HCEC 1CT (cell line): ENCODE data around the gene VAMP8.
"Not testable (repeated sequence)": the region's sequence is repeated elsewhere in the genome, so short reads cannot be mapped to it uniquely, and the experiment has no call there.

ENCODE experiments used
- DNase-seq: peaks from one replicate; pipeline ENCODE4 v3.0.0-alpha.2; 2017

The VAMP8 gene

DNA sequence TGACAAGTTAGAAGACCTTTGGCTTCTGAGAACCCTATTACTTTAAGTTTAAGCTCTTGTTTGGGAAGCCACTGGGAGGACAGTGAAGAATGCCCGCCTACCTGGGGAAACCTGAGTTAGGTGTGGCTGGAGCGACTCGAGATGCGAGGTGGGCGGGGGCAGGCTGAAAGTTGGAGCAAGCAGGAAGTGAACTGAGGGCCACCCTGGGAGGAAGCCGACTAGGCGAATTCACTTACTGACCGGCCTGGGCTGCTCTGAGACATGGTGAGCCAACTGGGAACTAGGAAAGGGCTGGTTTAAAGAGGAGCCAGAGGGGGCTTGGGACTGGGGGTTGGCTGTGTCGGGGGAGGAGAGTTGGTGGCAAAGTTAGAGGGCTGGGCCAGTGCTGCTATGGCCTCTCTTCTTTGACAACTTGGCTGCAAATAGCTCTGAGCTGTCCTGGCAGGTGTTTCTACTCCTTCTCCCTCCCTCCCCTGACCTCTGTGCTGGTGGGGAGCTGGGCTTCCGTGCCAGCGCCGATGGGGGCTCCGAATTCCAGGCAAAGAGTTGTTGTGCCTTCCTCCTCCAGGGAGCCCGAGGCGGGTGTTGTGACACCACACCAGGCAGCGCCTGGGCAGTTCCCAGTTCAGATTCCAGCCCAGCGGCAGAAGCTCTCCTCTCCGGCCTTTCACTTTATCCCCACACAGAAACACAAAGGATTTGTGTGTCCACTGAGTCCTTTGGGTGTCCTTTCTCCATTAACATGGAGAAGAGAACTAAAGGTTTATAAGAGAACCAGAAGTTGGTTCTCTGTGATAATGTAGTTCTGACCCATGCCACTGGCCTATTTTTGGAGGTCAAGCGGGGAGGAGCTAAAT lies at the start of gene VAMP8:
Gene VAMP8, plus strand, starts transcription at position 201 of the 857 bp plus-strand sequence. Its CDS starts 61 bp downstream, at position 262.
- DNase-seq: no peak

DNA sequence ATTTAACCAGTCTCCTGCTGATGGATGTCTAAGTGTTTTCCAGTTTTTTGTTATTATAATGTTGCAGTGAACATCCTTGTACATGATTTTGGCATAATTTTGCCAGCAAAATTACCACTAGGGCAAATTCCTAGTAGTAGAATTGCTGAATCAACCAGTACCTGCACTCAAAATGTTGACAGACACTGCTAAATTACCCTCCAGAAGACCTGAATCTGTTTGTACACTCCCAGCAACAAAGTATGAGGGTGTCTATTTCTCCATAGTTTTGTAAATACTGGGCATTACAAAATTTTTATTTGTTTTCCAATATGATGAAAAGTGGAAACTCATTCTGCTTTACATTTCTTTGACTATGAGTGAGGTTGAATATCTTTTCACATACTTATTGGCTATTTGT lies 49.6 kb upstream of the VAMP8 start:
- no peak for DNase-seq

DNA sequence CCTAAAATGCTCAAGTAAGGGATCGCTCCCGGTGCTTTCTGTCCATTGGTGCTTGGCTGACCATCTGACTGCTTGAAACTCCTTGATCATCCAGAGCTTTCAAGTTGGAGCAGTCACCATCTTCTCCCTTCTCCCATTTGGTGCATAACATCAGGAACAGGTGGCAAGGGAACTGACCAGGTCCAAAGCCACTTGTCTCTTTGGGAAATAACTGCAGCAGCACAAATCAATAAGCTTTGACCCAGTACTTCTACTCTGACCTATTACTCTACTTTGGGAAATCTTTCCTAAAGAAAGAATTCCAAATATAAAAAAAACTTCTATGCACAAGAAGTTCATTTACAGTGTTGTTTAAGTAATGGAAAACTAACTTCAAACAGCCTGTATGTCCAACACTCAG lies 49.0 kb upstream of the VAMP8 start:
- no peak for DNase-seq

DNA sequence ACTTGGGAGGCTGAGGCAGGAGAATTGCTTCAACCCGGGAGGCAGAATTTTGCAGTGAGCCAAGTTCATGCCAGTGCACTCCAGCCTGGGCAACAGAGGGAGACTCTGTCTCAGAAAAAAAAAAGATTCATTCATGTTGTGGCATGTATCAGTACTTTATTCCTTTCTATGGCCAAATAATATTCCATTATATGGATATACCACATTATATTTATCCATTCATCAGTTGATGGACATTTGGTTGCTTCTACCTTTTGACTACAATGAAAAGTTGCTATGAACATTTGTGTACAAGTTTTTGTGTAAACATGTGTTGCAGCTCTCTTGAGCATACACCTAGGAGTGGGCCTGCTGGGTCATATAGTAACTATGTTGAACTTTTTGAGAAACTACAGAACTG lies 47.6 kb upstream of the VAMP8 start:
- DNase-seq: no peak

DNA sequence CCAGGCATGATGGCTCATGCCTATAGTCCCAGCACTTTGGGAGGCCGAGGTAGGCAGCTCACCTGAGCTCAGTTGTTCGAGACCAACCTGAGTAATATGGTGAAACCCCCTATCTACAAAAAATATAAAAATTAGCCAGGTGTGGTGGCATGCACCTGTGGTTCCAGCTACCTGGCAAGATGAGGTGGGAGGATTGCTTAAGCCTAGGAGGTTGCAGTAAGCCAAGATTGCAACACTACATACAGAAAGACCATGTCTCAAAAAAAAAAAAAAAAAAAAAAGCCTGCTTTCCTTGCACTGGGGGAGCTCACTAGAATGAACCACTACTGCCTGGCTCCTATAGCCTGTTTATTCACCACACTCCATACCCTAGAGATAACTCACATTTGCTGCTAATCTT lies 45.8 kb upstream of the VAMP8 start:
- no peak for DNase-seq

DNA sequence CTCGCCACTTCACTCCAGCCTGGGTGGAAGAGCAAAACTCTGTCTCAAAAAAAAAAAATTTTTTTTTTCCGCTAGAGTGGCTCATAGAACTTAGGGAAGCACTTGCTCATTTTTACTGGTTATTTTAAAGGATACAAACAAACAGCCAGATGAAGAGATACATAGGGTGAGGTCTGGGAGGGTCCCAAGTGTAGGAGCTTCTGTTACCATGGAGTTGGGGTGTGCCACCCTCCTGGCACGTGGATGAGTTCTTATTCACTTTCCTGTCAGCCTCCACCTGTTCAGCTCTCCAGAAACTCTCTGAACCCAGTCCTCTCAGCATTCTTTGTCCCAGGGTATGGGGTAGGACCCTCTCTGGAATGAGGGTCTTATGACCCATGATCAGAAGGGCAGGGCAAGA lies 43.3 kb upstream of the VAMP8 start:
- DNase-seq: no peak

DNA sequence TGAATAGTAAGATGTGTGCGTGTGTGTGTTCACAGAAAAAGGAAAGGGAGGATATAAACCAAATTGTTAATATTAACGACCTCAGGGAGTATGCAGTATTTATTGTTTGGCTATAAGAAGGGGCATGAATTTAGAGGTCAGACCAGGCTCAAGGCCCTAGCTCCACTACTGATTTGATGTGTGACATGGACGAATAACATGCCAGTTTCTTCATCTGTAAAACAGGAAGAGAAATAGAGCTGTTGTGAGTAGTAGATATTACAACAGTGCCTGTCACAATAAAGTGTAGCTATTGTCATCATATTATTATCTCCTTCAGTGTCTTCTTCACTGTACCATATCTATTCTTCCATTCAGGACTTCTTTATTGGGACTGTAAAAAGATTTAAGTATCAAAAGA lies 42.5 kb upstream of the VAMP8 start:
- DNase-seq: no peak

DNA sequence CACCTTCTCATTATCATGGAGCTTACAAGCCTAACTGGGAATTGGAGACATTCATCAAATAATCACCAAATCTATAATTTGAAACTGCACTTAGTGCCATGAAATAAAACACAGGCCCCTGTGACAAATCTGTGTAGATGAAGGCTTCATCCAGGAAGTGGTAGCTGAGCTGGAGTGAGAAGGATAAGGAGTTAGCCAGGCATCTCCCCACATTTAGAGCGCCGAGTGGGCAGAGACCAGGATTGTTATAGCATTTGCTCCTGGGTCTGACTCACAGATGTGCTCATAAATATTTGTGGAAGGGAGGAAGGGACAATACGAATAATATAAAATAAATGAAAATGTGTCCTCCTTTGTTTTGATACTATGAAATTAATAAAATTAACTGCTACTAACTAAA lies 40.9 kb upstream of the VAMP8 start:
- DNase-seq: peak; percentile 72

DNA sequence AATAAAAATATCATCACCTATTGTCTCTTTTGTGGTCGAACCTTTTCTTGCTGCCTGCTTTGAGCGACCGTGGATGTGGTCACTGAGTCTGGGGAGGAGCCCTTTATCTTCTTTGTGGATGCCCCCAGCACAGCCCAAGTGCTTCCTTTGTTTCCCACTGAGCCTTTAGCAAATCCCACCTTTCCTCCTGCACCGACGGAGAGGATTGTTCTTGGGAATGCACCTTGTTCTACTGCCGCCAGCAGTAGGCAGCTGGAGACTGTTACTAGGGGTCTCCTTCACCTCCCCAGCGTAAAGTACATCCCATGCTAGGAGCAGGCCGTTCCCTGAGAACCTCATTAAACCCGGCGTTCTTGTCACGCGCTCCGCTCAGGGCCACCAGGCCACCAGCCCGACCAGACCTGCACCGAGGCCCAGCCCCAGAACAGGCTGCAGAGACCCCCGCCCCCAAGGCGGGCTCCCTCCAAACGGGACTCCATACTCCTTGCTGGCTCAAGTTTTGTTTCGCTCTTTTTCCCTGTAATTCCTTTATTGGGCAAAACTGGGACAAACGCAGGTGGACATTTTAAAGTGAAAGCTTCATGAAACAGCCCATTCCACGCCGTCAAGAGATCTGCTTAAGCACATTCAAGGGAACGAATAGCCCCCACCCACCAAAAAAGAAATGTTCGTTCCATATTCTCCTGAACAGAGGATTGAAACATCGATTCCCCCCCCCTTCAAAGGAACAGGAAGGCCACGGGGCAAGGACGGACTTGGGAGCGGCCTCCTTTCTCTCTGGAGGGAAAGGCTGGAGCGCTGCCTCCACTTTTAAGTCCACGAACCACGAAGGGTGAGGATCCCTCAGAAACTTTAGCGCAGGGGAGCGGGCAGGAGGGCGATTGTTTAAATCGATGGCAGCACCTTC lies 39.5 kb upstream of the VAMP8 start:
- peak; percentile 28 for DNase-seq

DNA sequence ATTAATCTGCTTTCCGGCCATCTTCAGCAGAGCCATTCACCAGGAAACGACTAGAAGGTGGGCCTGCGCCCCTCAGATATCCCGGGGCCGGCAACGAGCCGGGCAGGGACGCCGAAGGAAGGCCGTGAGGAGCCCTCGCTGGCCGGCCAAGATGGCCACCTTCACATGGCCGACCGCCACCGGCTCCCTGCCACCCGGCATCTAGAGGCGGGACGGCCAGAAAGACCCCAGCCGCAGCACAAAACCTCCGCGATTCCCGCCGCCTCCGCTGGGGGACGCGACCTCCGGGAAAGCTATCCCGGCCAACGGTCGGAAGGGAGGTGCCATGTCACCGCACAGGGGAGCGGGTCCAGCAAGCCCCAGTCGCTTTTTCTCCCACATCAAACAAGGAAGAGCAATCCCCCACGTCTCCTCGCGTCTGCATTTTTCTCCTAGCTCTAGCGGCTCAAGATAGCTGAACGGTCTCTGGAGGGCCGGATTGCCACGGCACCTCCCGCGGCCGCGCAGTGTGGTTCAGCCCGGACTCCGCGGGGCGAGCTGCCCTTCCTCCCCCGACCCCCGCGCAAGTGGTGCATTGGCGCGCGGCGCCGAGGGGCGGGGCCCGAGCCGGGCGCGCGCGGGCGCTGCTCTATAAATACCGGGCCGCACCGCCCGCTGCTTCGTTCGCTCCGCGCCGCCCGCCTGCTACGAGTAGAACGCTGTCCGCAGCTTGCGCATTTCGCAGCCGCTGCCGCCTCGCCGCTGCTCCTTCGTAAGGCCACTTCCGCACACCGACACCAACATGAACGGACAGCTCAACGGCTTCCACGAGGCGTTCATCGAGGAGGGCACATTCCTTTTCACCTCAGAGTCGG lies 38.7 kb upstream of the VAMP8 start, which contains the start of gene MAT2A:
Gene MAT2A, plus strand, starts transcription at position 662 of the 854 bp plus-strand sequence. Its CDS starts 120 bp downstream, at position 782.
- peak; percentile 88 for DNase-seq

DNA sequence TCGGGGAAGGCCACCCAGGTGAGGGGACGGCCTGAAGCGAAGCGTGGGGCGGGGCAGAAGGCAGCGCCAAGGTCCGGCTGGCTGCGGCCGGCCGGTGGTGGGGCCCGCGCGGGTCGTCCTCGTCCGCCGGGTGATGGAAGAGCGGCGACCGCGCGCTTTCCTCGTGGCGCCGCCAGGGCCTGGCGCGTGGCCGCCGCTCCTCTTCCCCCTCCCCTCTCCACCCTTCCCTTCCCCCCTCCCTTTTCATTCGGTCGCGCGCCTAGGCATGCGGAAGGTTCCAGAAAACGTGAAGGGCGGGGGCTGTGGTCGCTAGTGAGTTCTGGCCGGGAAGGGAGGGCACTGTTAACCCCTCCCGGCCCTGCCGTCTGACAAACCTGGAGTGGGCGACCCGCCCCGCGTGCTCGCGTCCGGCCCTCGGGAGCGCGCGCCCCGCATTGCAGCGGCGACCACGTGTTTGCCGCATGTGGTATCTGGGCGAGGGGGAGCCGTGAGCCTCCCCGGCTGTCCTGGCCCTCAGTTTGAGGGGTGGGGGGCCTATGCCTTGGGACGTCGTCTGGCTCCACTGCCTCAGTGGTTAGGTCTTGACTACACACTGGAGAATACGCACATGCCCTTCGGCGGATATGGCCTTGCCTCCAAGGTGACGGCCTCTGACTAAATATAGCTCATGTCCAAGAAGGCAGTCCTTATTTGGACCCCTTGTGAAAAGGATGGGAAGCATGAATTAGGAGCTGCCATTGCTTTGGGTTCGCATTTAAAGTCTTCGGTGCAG lies 37.8 kb upstream of the VAMP8 start:
- peak; percentile 59 for DNase-seq

DNA sequence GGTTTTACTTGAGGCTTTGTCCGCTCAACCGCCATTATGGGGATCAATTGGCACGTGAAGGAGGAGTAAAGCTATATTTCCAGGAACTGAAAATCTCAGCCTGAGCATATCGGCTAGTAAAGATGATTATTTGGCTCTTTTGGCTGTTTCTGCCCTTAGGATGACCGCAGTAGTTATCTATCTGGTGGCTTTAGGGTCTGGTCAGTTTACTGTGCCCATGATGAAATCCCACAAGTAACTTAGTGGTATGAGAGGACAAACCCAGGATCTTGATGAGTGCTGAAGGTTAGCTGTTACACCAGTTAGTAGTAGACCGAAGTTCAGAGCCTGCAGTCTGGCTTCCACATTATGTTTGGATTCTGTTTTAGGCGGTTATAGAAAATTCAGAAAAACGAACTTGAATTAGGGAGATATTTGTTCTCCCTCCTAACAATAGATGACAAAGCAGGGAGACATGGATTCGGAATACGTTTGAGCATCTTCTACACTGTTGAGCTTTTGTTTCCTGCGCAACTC lies 37.2 kb upstream of the VAMP8 start:
- DNase-seq: peak; percentile 33

DNA sequence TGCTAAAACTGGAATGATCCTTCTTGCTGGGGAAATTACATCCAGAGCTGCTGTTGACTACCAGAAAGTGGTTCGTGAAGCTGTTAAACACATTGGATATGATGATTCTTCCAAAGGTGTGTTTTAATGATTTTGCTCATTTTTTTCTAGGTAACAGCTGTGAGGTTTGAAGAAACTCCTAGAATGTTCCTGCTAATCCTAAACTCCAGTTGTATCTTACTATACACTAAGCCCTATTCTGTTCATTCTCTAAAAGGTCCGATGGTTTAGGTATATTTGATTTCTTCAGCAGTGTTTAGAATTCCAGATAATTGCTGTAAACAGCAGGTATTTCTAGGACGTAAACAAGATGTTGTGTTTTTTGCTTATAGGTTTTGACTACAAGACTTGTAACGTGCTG lies 36.1 kb upstream of the VAMP8 start:
- no peak for DNase-seq

DNA sequence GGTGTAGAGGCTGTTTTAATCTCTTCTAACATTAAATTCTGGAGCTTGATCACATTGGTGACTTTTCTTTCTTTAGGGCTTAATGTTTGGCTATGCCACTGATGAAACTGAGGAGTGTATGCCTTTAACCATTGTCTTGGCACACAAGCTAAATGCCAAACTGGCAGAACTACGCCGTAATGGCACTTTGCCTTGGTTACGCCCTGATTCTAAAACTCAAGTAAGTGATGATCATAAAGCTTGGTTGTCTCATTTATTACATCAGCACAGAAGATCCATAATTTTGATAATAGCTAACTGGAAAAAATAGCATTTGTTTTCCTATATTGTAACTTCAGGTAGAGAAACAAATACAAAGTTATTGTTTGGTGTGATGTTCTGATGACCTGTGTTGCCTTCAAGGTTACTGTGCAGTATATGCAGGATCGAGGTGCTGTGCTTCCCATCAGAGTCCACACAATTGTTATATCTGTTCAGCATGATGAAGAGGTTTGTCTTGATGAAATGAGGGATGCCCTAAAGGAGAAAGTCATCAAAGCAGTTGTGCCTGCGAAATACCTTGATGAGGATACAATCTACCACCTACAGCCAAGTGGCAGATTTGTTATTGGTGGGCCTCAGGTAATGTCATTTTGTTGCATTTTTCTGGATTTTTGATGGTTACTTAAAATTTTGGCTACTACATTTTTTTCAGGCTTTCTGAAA lies 35.5 kb upstream of the VAMP8 start:
- no peak for DNase-seq

DNA sequence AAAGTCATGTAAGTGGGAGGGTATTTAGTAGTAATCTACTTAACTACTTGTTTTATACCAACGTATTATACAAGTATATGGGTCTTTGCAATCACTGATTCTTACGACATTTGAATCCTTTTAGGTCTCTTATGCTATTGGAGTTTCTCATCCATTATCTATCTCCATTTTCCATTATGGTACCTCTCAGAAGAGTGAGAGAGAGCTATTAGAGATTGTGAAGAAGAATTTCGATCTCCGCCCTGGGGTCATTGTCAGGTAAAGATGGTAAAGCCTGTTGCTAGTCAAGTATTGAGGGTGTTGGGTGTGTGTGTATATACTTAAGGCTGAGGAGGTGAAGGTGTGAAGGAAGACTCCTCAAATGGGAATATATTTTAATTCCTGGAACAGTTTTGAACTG lies 34.6 kb upstream of the VAMP8 start:
- DNase-seq: no peak

DNA sequence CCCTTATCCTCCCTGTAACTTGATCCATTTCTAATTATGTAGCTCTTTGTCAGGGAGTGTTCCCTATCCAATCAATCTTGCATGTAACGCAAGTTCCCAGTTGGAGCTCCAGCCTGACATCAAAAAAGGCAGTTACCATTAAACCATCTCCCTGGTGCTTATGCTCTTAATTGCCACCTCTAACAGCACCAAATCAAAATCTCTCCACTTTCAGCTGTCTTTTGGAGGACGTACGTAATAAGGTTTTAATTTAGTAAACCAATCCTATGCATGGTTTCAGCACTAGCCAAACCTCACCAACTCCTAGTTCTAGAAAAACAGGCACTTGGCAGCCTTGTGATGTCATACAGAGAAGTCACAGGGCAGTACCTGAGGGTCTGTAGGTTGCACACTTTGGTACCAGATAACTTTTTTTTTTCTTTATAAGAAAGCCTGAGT lies 33.1 kb upstream of the VAMP8 start:
- DNase-seq: not testable (repeated sequence)

DNA sequence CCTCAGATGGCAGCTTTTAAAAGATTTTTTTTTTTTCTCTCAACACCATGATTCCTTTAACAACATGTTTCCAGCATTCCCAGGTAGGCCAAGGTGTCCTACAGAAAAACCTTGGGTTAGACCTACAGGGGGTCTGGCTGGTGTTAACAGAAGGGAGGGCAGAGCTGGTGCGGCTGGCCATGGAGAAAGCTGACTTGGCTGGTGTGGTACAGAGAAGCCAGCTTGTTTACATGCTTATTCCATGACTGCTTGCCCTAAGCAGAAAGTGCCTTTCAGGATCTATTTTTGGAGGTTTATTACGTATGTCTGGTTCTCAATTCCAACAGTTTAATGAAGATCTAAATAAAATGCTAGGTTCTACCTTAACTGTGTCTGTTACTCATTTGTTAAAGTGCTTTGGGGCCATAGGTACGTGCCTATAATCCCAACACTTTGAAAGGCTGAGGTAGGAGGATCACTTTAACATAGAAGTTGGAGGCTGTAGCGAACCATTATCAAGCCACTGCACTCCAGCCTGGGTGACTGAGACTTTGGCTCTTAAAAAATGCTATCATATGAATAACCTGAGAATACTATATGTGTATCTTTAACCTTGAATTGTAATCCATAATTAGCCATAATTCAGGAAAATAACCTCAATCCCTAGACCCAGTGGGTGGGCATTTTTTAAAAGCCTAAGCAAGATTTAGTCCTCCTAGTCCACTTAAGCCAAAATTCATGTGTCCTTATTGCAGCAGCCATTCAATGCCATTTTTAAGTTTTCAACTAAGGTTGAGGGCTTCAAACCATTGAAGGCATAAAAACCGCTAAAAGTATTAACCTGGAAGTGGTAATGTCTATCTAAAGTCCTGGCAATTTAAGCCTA lies 32.2 kb upstream of the VAMP8 start:
- DNase-seq: not testable (repeated sequence)

DNA sequence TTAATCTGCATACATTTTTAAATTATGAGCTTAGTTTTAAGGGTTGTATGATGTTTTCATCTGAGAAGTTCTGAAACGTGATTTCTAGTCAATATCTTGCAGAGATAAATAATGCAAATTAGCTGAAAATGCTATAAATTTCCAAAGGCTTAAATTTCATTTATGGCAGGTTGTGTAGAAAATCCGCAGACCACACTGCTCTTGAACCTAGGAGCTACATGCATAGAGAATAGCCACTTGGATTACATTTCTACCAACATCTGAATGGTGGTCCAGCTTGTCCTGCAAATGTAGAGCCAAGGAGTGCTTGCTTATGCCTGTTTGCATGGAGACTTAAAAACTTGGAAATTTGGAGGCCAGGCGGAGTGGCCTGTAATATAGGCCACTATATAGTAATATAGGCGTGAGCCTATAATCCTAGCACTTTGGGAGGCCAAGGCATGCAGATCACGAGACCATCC lies 31.6 kb upstream of the VAMP8 start:
- DNase-seq: peak; percentile 32

DNA sequence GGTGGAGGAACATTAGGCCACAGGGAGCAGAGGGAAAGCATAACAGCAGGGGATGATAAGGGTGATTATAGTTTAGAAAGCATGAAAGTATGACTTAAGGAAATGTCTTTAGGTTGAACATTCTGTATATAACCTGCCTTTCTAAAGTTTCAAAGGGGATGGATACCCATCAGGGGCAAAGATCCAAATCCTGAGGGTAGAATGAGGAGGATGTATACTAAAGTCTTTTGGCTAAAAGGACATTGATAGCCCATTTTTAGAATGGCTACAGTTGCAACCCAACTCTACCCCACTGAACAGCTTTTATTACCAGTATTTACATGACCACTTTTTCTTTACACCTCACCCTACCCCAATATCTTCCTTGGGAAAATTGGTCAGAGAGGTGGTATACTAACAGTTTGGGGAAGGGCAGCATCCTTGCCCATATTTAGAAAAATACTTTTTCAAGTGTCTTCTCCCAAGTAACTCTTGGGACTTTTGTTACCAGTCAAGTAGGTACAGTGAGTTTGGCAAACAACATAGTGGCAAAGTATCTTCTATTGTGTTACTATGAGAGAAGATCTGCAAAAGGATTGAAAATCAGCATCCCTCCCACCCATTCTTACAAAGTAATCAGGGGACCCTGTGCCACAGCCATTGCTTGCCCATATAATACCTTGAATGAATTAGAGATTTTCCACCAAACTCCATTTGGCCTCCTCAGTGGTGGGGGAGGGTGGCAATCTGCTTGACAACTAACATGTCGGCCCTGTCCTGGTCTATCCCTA lies 30.1 kb upstream of the VAMP8 start:
- DNase-seq: peak; percentile 23
